Measurements from ENCODE around the gene CTSH.
A peak's percentile ranks its signal among the peaks of the same experiment; 100 is the strongest.

Gene CTSH

DNA sequence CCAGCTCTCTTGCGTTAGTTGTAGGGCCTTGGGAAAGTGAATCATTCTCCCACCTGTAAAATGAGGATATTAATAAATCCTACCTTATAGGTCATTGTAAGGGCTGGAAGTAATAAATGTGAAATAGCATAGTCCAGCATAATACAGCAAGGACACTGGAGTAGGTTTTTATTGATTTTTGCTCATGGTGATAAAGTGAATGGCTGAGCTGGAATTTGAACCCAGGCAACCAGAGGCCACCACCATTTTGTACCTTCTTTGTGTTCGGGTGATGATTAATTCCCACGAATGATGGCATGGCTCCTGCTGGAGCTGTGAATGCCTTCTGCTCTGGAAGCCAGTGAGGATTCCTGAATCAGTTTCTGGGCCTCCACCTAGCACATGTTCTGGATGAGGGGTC, 31.8 kb downstream of the CTSH start:
- DNase-seq (ENCODE audit: low read depth), result no peak
- TF ChIP-seq, protein P1, sequence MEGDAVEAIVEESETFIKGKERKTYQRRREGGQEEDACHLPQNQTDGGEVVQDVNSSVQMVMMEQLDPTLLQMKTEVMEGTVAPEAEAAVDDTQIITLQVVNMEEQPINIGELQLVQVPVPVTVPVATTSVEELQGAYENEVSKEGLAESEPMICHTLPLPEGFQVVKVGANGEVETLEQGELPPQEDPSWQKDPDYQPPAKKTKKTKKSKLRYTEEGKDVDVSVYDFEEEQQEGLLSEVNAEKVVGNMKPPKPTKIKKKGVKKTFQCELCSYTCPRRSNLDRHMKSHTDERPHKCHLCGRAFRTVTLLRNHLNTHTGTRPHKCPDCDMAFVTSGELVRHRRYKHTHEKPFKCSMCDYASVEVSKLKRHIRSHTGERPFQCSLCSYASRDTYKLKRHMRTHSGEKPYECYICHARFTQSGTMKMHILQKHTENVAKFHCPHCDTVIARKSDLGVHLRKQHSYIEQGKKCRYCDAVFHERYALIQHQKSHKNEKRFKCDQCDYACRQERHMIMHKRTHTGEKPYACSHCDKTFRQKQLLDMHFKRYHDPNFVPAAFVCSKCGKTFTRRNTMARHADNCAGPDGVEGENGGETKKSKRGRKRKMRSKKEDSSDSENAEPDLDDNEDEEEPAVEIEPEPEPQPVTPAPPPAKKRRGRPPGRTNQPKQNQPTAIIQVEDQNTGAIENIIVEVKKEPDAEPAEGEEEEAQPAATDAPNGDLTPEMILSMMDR (IDR thresholded peaks at IDR 0.05; ENCODE audit: insufficient read depth, low read depth, low read length, missing control alignments), result no peak
- no peak overlapping the region for H3K4me3 ChIP-seq (ENCODE audit: low read length)

- H3K4me3 ChIP-seq (ENCODE audit: low read length), result no peak overlapping the region
- no peak for DNase-seq (ENCODE audit: low read depth)
- TF ChIP-seq, protein P1 (IDR thresholded peaks at IDR 0.05; ENCODE audit: insufficient read depth, low read depth, low read length, missing control alignments), result no peak
Measured at GRCh38 chr15:78912316-78912715, 32.5 kb downstream of the CTSH start.

- no peak overlapping the region for H3K4me3 ChIP-seq (ENCODE audit: low read length)
- no peak for DNase-seq (ENCODE audit: low read depth)
- TF ChIP-seq, protein P1 (IDR thresholded peaks at IDR 0.05; ENCODE audit: insufficient read depth, low read depth, low read length, missing control alignments), result no peak
Measured at GRCh38 chr15:78910271-78910670, 34.6 kb downstream of the CTSH start.

GRCh38 chr15:78909791-78910228, 35.0 kb downstream of the CTSH start:
- H3K4me3 ChIP-seq (ENCODE audit: low read length), result no peak overlapping the region
- TF ChIP-seq, protein P1 (IDR thresholded peaks at IDR 0.05; ENCODE audit: insufficient read depth, low read depth, low read length, missing control alignments), result peak; percentile 75
- peak; percentile 54 for DNase-seq (ENCODE audit: low read depth)

- TF ChIP-seq, protein P1 (IDR thresholded peaks at IDR 0.05; ENCODE audit: insufficient read depth, low read depth, low read length, missing control alignments), result no peak
- H3K4me3 ChIP-seq (ENCODE audit: low read length), result no peak overlapping the region
- no peak for DNase-seq (ENCODE audit: low read depth)
Measured at GRCh38 chr15:78909160-78909695, 35.6 kb downstream of the CTSH start.

DNA sequence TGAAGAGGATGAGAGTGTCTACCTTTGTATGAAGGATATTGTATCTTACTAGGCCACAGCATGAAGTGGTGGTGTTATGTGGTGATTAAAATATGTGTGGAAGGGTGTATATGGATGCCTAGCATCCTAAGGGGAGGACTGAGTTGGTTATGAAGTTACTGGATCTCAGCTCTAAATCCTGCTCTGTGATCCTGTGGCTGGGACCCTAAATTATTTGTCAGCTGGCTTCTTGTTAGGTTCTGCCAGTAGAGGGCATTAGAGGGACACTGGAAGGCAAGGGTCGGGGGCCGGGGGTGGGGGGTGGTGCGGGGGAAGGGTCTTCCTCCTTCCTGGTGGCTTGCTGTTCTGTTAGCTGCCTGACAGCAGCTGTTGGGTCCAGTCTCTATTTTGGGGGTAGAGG, 37.3 kb downstream of the CTSH start:
- H3K4me3 ChIP-seq (ENCODE audit: low read length), result no peak overlapping the region
- TF ChIP-seq, protein P1 (IDR thresholded peaks at IDR 0.05; ENCODE audit: insufficient read depth, low read depth, low read length, missing control alignments), result peak; percentile 26
- DNase-seq (ENCODE audit: low read depth), result no peak

DNA sequence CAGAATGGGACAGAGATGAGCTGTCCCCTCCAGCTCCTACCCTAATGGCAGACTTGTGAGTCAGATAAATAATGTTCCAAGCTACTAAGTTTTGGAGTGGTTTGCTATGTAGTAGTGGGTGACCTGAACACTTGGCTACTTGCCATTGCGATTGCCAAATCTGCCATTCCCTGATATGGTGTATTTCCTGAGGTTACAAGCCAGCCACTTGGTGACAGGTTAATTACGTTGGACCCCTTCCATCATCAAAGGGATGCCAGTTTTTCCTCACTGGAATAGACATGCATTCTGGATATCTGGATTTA, 38.6 kb downstream of the CTSH start:
- DNase-seq (ENCODE audit: low read depth), result peak; percentile 65
- H3K4me3 ChIP-seq (ENCODE audit: low read length), result no peak overlapping the region
- TF ChIP-seq, protein P1 (IDR thresholded peaks at IDR 0.05; ENCODE audit: insufficient read depth, low read depth, low read length, missing control alignments), result no peak

All from epithelial cell of esophagus (primary cell).